ENCODE results near the gene TXNDC16.

DNA sequence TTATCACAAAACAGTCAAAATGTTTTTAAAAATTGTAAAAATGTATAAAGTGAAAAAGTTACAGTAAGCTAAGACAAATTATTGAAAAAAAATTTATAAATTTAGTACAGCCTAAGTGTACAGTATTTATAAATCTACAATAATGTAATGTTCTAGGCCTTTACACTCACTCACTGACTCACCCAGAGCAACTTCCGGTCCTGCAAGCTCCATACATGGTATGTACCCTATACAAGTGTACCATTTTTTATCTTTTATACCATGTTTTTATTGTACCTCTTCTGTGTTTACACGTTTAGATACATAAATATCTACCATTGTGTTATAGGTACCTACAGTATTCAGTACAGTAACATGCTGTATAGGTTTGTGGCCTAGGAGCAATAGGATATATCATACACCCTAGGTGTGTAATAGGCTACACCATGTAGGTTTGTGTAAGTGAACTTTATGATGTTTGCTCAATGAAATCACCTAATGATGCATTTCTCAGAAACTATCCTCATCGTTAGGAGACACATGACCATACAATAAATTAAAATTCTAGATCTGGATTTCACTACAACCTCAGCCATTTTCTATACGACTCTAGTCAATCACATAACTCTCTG, 66.8 kb downstream of the TXNDC16 start:
- TF ChIP-seq, protein P1, sequence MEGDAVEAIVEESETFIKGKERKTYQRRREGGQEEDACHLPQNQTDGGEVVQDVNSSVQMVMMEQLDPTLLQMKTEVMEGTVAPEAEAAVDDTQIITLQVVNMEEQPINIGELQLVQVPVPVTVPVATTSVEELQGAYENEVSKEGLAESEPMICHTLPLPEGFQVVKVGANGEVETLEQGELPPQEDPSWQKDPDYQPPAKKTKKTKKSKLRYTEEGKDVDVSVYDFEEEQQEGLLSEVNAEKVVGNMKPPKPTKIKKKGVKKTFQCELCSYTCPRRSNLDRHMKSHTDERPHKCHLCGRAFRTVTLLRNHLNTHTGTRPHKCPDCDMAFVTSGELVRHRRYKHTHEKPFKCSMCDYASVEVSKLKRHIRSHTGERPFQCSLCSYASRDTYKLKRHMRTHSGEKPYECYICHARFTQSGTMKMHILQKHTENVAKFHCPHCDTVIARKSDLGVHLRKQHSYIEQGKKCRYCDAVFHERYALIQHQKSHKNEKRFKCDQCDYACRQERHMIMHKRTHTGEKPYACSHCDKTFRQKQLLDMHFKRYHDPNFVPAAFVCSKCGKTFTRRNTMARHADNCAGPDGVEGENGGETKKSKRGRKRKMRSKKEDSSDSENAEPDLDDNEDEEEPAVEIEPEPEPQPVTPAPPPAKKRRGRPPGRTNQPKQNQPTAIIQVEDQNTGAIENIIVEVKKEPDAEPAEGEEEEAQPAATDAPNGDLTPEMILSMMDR (conservative IDR thresholded peaks at IDR 0.05; ENCODE audit: low read length) = no peak
- TF ChIP-seq EZH2phosphoT487 (IDR thresholded peaks at IDR 0.05; ENCODE audit: borderline replicate concordance, low read depth, low read length) = no peak

Measured in OCI-LY7 (cell line).